Measurements from ENCODE around the gene CTNNA2. TPM values are rescaled to one million over a fixed set of nuclear protein-coding genes. Genes with fewer than 3 reads are reported as not detected.

Gene CTNNA2
- total and polyA plus RNA-seq, 4 donors, result 0.01 to 0.37 TPM; not detected in 2

GRCh38 chr2:80517316-80517715 is 1004.5 kb downstream of the CTNNA2 start:
- no peak for TF ChIP-seq CTCF (IDR thresholded peaks at IDR 0.05; ENCODE audit: control extremely low read depth, extremely low read depth)
- DNase-seq, result no peak
- WGBS, 2 donors, result 57 to 72% methylated on average over 3 of the region's 3 CpGs
- no peak overlapping the region for H3K27ac ChIP-seq (ENCODE audit: low read depth in 1 of 2, low read length in 1 of 2)
- no peak overlapping the region for H3K9ac ChIP-seq (ENCODE audit: insufficient read depth in 1 of 2, low read length in 2 of 2)
- H3K27me3 ChIP-seq (ENCODE audit: control insufficient read depth in 3 of 3, insufficient read depth in 3 of 3, low read length in 2 of 3), result no peaks in the 10 kb centered on the region
- H3K36me3 ChIP-seq (ENCODE audit: control insufficient read depth in 4 of 4, insufficient read depth in 4 of 4, low read length in 4 of 4), result no peaks in the 10 kb centered on the region
- no peaks in the 10 kb centered on the region for H3K4me1 ChIP-seq (ENCODE audit: control insufficient read depth in 5 of 5, insufficient read depth in 5 of 5, low read length in 5 of 5)
- H3K9me3 ChIP-seq (ENCODE audit: control insufficient read depth in 4 of 4, insufficient read depth in 3 of 4, low read length in 3 of 4), result peaks cover 0 to 4% (median 1%) of the 10 kb centered on the region in 4 donors
- no peak for ATAC-seq (ENCODE audit: insufficient read depth, low FRiP score)
- H3K4me3 ChIP-seq, result no peak overlapping the region

GRCh38 chr2:80519121-80519643 is 1006.3 kb downstream of the CTNNA2 start:
- no peak for TF ChIP-seq CTCF (IDR thresholded peaks at IDR 0.05; ENCODE audit: control extremely low read depth, extremely low read depth)

DNA sequence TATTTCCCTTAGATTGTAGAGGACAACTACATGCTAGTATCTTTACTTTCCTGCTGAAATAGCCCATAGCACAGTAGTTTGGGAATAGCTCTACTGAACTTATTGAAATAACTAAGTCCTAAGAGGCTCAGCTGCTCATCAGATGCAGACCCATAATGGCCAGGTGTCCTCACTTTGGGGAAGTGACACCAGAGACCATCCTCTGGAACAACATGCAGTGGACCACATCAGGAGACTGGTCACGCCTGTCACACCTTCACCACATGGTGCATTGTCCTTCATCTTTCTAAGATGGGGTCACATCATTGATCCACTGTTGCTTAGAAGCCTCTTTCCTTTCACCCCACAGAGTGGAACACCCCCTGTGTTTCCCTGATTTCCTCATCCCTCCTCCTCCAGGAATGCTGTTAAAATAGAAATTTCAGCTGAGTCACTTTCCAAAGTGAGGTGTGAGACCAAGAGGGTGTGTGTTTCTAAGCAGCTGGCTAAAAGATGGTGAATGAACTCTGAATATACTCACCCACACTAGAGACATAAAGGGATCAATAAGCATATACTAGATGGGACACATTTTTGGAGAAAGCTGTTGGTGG is 1006.9 kb downstream of the CTNNA2 start:
- H3K4me3 ChIP-seq, result no peak overlapping the region
- no peak for ATAC-seq (ENCODE audit: insufficient read depth, low FRiP score)
- 88 to 100% methylated on average over 1 of the region's 1 CpG for WGBS, 2 donors
- peaks cover 0 to 4% (median 0%) of the 10 kb centered on the region in 4 donors for H3K9me3 ChIP-seq (ENCODE audit: control insufficient read depth in 4 of 4, insufficient read depth in 3 of 4, low read length in 3 of 4)
- DNase-seq, result no peak
- no peak overlapping the region for H3K9ac ChIP-seq (ENCODE audit: insufficient read depth in 1 of 2, low read length in 2 of 2)
- no peak for TF ChIP-seq CTCF (IDR thresholded peaks at IDR 0.05; ENCODE audit: control extremely low read depth, extremely low read depth)
- no peaks in the 10 kb centered on the region for H3K27me3 ChIP-seq (ENCODE audit: control insufficient read depth in 3 of 3, insufficient read depth in 3 of 3, low read length in 2 of 3)
- H3K36me3 ChIP-seq (ENCODE audit: control insufficient read depth in 4 of 4, insufficient read depth in 4 of 4, low read length in 4 of 4), result no peaks in the 10 kb centered on the region
- H3K4me1 ChIP-seq (ENCODE audit: control insufficient read depth in 5 of 5, insufficient read depth in 5 of 5, low read length in 5 of 5), result no peaks in the 10 kb centered on the region
- H3K27ac ChIP-seq (ENCODE audit: low read depth in 1 of 2, low read length in 1 of 2), result no peak overlapping the region

More at GRCh38 chr2:80519121-80519643, 1006.3 kb downstream of the CTNNA2 start:
- Histone ChIP-seq H3K27me3 (ENCODE audit: control insufficient read depth in 3 of 3, insufficient read depth in 3 of 3, low read length in 2 of 3) (no peaks in the 10 kb centered on the region), H3K27ac (ENCODE audit: low read depth in 1 of 2, low read length in 1 of 2) (no peak overlapping the region), H3K4me1 (ENCODE audit: control insufficient read depth in 5 of 5, insufficient read depth in 5 of 5, low read length in 5 of 5) (no peaks in the 10 kb centered on the region), H3K36me3 (ENCODE audit: control insufficient read depth in 4 of 4, insufficient read depth in 4 of 4, low read length in 4 of 4) (no peaks in the 10 kb centered on the region), H3K4me3 (no peak overlapping the region), H3K9ac (ENCODE audit: insufficient read depth in 1 of 2, low read length in 2 of 2) (no peak overlapping the region), H3K9me3 (ENCODE audit: control insufficient read depth in 4 of 4, insufficient read depth in 3 of 4, low read length in 3 of 4) (peaks cover 0 to 4% (median 0%) of the 10 kb centered on the region in 4 donors)
- ATAC-seq (ENCODE audit: insufficient read depth, low FRiP score) (peak; percentile 30), DNase-seq (no peak)
- WGBS, 2 donors, result 75 to 85% methylated on average over 3 of the region's 3 CpGs
